ENCODE measurements around the gene DPP10. TPM values are rescaled to one million over a fixed set of nuclear protein-coding genes. Genes with fewer than 3 reads are reported as not detected.

DPP10 gene
- total RNA-seq, 1 donor from 2014 or later = 2.4 TPM

DNA sequence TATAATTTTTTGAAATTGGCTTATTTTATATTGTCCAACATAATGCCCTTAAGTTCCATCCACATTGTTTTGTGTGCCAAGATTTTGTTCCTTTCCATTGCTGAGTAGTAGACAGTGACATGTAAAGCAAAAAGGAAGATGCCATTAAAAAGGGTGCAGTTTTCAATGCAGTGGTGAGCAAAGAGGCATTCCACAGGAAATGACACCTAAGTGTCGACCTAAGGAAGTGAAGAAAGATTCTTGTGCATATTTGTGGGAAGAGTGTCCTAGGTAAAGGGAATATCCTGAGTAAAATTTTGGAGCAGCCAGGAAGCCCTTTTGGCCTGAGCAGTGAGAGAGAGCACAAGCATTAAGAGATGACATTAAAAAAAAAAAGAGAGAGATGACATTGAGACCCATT, 1099.9 kb downstream of the DPP10 start:
- no peaks in the 10 kb centered on the region for H3K36me3 ChIP-seq (ENCODE audit: control insufficient read depth, insufficient read depth, low read length)
- H3K4me3 ChIP-seq (ENCODE audit: low read depth, low read length) = no peak overlapping the region
- no peak for DNase-seq (ENCODE audit: low read depth)
- no peaks in the 10 kb centered on the region for H3K27me3 ChIP-seq (ENCODE audit: control insufficient read depth, insufficient read depth, low read length)
- TF ChIP-seq, protein P1, sequence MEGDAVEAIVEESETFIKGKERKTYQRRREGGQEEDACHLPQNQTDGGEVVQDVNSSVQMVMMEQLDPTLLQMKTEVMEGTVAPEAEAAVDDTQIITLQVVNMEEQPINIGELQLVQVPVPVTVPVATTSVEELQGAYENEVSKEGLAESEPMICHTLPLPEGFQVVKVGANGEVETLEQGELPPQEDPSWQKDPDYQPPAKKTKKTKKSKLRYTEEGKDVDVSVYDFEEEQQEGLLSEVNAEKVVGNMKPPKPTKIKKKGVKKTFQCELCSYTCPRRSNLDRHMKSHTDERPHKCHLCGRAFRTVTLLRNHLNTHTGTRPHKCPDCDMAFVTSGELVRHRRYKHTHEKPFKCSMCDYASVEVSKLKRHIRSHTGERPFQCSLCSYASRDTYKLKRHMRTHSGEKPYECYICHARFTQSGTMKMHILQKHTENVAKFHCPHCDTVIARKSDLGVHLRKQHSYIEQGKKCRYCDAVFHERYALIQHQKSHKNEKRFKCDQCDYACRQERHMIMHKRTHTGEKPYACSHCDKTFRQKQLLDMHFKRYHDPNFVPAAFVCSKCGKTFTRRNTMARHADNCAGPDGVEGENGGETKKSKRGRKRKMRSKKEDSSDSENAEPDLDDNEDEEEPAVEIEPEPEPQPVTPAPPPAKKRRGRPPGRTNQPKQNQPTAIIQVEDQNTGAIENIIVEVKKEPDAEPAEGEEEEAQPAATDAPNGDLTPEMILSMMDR (IDR thresholded peaks at IDR 0.05; ENCODE audit: insufficient read depth, low read length, poor library complexity, severe bottlenecking) = no peak

DNA sequence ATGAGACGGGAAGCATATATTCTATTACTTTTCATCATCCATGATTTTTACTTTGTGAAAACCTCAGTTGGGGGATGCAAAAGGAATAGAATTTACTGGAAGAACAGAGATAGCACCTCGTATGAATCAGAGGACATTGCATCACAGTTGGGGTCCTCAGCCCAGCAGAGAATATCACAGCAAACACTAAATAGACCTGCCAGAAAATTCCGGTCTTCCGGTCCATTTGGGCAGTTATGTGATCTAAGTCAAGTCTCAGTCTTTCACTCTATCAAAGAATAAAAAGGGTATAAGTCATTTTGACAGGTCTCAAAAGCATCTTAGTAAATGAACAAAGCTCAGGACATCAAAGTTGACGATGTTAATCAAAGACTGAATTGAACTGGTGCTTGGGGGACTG, 1100.6 kb downstream of the DPP10 start:
- no peaks in the 10 kb centered on the region for H3K27me3 ChIP-seq (ENCODE audit: control insufficient read depth, insufficient read depth, low read length)
- no peak for DNase-seq (ENCODE audit: low read depth)
- no peak overlapping the region for H3K4me3 ChIP-seq (ENCODE audit: low read depth, low read length)
- TF ChIP-seq, protein P1 (IDR thresholded peaks at IDR 0.05; ENCODE audit: insufficient read depth, low read length, poor library complexity, severe bottlenecking) = no peak
- H3K36me3 ChIP-seq (ENCODE audit: control insufficient read depth, insufficient read depth, low read length) = no peaks in the 10 kb centered on the region

GRCh38 chr2:115543461-115543860, 1101.0 kb downstream of the DPP10 start:
- Histone ChIP-seq H3K36me3 (ENCODE audit: control insufficient read depth, insufficient read depth, low read length) (no peaks in the 10 kb centered on the region), H3K4me3 (ENCODE audit: low read depth, low read length) (no peak overlapping the region), H3K27me3 (ENCODE audit: control insufficient read depth, insufficient read depth, low read length) (no peaks in the 10 kb centered on the region)
- DNase-seq (ENCODE audit: low read depth) = no peak
- TF ChIP-seq, protein P1 (IDR thresholded peaks at IDR 0.05; ENCODE audit: insufficient read depth, low read length, poor library complexity, severe bottlenecking) = no peak

GRCh38 chr2:115549611-115550130, 1107.2 kb downstream of the DPP10 start:
- no peaks in the 10 kb centered on the region for H3K36me3 ChIP-seq (ENCODE audit: control insufficient read depth, insufficient read depth, low read length)
- H3K4me3 ChIP-seq (ENCODE audit: low read depth, low read length) = no peak overlapping the region
- no peaks in the 10 kb centered on the region for H3K27me3 ChIP-seq (ENCODE audit: control insufficient read depth, insufficient read depth, low read length)
- TF ChIP-seq, protein P1 (IDR thresholded peaks at IDR 0.05; ENCODE audit: insufficient read depth, low read length, poor library complexity, severe bottlenecking) = no peak
- DNase-seq (ENCODE audit: low read depth) = peak; percentile 61

GRCh38 chr2:115552726-115553125, 1110.3 kb downstream of the DPP10 start:
- no peaks in the 10 kb centered on the region for H3K27me3 ChIP-seq (ENCODE audit: control insufficient read depth, insufficient read depth, low read length)
- DNase-seq (ENCODE audit: low read depth) = no peak
- H3K36me3 ChIP-seq (ENCODE audit: control insufficient read depth, insufficient read depth, low read length) = no peaks in the 10 kb centered on the region
- no peak overlapping the region for H3K4me3 ChIP-seq (ENCODE audit: low read depth, low read length)
- TF ChIP-seq, protein P1 (IDR thresholded peaks at IDR 0.05; ENCODE audit: insufficient read depth, low read length, poor library complexity, severe bottlenecking) = no peak

DNA sequence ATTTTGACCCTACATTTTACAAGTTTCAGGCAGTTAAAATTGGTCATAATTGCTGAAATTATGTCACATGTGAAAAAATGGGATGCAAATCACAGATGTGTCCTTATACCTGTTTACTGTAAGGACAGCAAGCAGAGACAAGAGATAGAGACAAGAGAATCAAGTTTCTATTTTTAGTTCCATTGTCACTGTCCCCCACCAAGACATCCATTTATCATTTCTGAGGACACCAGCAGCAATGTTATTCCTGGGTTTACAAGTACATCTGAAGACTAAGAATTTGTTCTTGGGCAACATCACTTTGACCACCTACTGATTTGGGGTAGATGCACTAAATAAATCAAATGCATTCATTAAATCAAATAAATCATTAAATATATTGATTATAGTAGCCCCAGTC, 1111.7 kb downstream of the DPP10 start:
- no peak overlapping the region for H3K4me3 ChIP-seq (ENCODE audit: low read depth, low read length)
- no peaks in the 10 kb centered on the region for H3K36me3 ChIP-seq (ENCODE audit: control insufficient read depth, insufficient read depth, low read length)
- no peak for DNase-seq (ENCODE audit: low read depth)
- H3K27me3 ChIP-seq (ENCODE audit: control insufficient read depth, insufficient read depth, low read length) = no peaks in the 10 kb centered on the region
- TF ChIP-seq, protein P1 (IDR thresholded peaks at IDR 0.05; ENCODE audit: insufficient read depth, low read length, poor library complexity, severe bottlenecking) = no peak
